Fibroblast of peridontal ligament (primary cell): ENCODE results near the gene IGF2BP3.

Experiments
- DNase-seq: peaks from one replicate; pipeline ENCODE4 v3.0.0-alpha.2; 2010; ENCODE audit errors: extremely low read depth

IGF2BP3 gene

GRCh38 chr7:23295401-23295697 is 174.9 kb downstream of the IGF2BP3 start:
- DNase-seq = no peak

DNA sequence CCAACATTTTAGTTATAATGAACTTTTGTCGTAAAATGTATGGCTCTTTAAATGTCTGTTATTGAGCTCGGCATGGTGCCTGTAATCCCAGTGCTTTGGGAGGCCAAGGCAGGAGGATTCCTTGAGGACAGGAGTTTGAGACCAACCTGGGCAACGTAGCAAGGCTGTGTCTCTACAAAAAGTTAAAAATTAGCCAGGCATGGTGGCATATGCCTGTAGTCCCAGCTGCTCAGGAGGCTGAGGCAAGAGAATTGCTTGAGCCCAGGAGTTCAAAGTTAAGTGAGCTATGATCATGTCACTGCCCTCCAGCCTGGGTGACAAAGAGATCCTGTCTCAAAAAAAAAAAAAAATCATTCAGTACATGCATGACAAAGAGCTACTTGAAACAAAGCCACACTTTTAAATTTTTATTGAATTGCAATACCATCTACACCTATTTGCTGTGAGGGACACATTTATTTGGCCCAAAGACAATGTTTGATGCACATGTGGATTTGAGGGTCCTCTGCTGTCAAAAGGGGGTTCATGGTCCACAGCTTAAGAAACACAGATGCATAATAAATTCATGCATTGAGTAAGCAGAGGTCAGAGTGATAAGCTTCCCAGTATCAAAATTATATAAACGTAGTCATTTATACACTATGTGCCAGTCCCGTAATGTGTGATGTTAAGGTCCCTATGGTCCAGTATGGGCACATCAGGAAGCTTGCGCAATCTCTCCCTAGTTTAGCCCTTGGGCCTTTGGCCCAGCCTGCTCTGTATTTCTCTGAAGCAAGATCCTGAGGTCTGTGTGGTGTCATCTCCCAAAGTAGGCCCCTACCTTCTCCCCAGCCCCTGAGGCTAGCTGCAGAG is 175.5 kb downstream of the IGF2BP3 start:
- no peak for DNase-seq

- DNase-seq = no peak
Observed at GRCh38 chr7:23293500-23294073, 176.7 kb downstream of the IGF2BP3 start.

- DNase-seq = no peak
Observed at GRCh38 chr7:23292623-23293022, 177.7 kb downstream of the IGF2BP3 start.

DNA sequence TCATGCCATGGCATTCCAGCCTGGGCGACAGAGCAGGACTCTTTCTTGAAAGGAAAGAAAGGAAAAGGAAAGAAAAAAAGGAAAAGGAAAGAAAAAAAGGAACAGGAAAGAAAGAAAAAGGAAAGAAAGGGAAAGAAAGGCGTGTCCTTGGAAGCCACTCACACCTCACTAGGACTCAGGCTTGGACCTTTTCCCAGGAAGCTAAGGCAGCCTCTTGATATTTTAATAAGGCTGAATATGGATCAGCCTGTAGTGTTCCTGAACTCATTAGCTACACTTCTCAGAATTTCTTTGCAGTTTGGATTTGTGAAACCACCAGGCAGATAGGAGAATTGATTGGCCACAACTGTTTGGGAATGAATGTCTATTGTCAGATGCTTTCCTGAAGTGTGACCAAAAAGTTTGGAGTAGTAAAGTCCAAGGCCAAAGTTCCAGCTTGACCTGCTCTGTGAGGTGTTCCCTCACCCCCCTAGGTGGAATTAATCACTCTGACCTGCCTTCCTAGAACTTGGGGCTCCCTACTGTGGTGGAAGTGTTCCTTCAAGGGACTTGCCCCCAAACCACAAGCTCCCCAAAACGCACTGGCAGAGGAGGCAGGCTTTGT is 178.2 kb downstream of the IGF2BP3 start:
- no peak for DNase-seq

DNA sequence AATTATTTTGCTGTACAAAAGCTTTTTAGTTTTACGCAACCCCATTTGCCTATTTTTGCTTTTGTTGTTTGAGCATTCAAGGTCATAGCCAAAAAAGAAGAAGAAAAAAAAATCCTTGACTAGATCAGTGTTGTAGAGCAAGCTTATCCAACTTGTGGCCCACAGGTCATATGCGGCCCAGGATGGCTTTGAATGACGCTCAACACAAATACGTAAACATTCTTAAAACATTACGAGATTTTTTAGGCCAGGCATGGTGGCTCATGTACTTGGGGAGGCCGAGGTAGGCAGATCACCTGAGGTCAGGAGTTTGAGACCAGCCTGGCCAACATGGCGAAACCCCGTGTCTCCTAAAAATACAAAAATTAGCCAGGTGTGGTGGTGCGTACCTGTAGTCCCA is 179.3 kb downstream of the IGF2BP3 start:
- no peak for DNase-seq

GRCh38 chr7:23287612-23288011 is 182.7 kb downstream of the IGF2BP3 start:
- no peak for DNase-seq

GRCh38 chr7:23285657-23286646 is 184.3 kb downstream of the IGF2BP3 start:
- no peak for DNase-seq

DNA sequence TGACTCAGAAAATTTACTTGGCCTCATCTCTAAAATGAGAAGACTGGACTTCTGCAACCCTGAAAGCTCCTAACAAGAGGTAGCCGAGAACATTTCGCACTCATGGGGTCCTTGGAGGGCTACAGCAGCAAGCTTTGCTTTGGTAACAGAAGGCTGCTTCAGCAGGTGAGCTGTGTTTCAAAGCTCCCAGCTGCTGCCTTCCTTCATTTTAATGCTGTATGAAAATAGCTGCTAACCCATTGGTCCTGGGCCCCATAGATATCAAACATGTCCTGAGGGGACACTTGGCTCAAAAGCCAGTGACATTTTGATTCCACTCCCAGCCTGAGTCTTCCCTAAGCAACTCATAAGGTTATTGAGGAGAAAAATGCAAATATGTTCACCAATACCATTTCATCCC is 185.4 kb downstream of the IGF2BP3 start:
- DNase-seq = no peak

DNA sequence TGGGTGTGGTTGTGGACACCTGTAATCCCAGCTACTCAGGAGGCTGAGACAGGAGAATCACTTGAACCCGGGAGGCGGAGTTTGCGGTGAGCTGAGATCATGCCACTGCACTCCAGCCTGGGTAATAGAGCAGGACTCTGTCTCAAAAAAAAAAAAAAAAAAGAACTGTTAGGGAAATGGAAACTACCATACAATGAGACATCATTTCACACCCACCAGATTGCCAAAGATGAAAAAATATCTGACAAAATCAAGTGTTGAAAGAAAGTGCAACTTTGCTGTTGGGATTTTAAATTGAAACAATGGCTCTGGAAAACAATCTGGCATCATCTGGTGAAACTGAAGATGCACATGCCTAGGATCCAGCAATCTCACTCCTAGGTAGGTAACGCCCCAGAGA is 187.2 kb downstream of the IGF2BP3 start:
- no peak for DNase-seq

- no peak for DNase-seq
Observed at GRCh38 chr7:23279819-23280525, 190.3 kb downstream of the IGF2BP3 start.

- DNase-seq = peak; percentile 82
Observed at GRCh38 chr7:23277359-23277989, 192.8 kb downstream of the IGF2BP3 start.

DNA sequence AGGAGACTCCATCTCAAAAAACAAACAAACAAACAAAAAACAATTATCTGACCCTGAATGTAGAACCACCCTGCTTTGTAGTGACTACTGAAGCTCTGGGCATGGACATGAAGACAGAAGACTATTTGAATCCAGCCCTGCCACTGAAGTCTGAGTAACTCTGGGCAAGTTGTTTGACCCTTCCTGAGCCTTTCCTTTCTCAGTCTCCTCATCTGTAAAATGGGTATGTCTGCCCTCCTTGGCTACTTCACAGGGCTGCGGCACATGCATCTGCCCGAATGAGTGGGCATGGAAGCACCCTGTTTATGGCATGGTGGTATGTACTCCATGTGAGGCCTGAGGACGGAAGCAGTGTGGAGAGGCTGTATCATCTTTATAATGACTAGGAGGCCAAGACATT is 193.3 kb downstream of the IGF2BP3 start:
- no peak for DNase-seq

GRCh38 chr7:23276376-23276775 is 193.9 kb downstream of the IGF2BP3 start:
- no peak for DNase-seq

- no peak for DNase-seq
Observed at GRCh38 chr7:23275912-23276311, 194.4 kb downstream of the IGF2BP3 start.

DNA sequence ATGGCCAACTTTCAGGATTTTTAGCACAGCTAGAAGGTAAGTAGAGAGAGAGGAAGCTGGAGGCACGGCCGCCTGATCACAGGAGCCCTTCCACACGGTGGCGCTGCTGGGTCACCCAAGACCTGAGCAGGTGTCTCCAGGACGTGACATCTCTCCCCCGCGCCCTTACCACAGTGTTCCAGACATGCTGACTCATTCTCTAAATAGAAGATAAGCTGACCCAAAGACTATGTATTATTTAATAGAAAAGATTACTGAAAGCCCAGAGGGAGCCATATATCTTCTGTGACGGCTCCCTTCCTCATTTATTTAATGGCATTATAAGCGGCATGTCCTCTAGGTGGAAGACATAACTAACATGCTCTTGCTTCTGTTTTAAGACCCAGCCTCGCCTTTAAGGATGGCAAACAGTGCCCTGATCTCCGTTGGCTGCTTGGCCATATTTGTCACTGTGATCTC is 197.1 kb downstream of the IGF2BP3 start:
- DNase-seq = peak; percentile 57

DNA sequence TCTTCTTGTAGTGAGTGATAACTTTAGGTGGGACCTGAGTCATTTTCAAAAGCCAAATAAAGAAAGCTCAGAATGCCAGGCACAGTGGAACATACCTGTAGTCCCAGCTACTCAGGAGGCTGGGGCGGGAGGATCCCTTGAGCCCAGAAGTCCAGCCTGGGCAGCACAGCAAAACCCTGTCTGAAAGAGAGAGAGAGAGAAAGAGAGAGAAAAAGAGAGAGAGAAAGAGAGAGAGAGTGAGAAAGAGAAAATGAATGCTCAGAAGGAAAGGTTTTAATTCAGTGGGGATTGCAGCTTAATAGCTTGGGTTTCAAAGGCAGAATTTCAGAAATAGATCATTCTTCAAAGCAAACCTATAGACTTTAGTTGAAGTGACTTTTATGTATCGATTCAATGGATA is 198.0 kb downstream of the IGF2BP3 start:
- no peak for DNase-seq

DNA sequence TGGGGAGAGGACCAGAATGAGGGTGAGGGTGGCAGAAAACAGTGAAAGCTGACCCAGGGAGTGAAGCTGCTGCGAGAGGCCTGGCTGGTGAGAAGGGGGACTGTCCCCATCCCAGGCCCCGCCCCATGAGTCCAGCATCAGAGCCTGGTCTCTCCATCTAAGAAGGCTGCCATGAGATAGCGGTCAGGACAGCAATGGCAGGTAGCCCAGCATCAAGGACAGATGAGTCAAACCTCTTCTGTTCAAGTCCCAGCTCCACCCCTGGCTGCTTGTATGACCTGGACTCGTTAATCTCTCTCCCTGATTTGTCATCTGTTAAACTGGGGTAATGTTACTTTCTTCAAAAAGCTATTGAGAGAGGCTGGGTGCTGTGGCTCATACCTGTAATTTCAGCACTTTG is 201.5 kb downstream of the IGF2BP3 start:
- no peak for DNase-seq

DNA sequence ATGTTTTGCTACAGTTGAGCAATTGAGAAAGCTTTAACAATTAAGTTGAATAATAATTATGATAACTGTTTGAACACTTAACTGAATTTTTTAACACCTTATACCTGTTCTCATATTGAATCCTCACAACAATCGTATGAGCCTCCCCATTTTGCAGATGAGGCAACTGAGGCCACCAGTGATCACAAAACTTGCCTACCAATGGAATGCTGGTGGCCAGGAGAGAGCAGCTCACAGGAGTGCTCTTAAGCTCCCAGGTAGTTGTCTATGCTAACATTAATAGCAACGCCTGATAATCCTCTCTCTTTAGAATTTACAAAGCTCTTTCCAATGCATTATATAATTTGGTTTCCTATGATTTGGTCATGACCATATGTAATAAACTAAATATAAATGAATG is 202.1 kb downstream of the IGF2BP3 start:
- no peak for DNase-seq

DNA sequence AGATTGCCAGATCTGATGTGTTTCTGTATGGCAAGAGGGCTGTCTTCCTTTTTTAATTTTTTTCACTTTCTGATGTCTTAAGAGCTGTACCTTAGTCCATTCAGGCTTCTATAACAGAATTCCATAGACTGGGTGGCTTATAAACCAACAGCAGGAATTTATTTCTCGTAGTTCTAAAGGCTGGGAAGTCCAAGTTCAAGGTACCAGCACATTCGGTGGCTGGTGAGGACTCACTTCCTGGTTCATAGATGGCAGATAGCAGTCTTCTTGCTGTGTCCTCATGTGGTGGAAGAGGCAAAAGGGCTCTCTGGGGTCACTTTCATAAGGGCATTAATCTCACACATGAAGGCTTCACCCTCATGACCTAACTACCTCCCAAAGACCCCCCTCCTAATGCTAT is 202.9 kb downstream of the IGF2BP3 start:
- no peak for DNase-seq

DNA sequence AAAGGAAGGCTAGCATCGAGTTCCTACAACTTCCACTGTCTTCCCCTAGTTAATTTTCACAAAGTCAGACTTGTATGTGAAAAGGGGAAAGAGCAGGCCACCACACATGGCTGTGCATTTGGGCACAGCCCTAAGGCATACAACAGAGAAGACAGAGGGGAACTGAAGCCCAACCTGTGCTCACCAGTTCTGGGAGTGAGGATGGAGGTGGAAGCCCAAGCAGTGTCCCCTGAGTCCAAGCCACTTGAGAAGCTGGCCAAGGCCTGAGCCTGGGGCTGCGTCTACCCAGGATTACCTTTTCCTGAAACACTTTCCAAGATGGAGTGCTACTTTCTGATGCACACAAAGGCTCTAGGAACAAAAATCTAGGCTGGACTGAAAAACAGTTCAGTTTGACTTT is 203.4 kb downstream of the IGF2BP3 start:
- DNase-seq = no peak
